Smooth muscle cell (in vitro differentiated cells): ENCODE results near the gene CST6. TPM values are rescaled to one million over a fixed set of nuclear protein-coding genes. Genes with fewer than 3 reads are reported as not detected.

Experiments
- DNase-seq: peaks from one replicate; lab custom pipeline; 2025; ENCODE audit not compliant: unreplicated experiment; lab: John Stamatoyannopoulos, UW
- H2AFZ ChIP-seq: fragments of 200-600 bp; sonication (generic); 2 replicates; pipeline ENCODE4 v1.6.0; 2016; ENCODE audit warnings: antibody characterized with exemption, low read depth, mild to moderate bottlenecking
- H3F3A ChIP-seq: fragments of 200-600 bp; sonication (generic); 2 replicates; pipeline ENCODE4 v1.6.0; 2017; ENCODE audit warnings: antibody characterized with exemption, low read depth
- H3K27ac ChIP-seq: fragments of 200-600 bp; sonication (generic); 2 replicates; pipeline ENCODE4 v1.5.1; 2016; ENCODE audit warnings: low read depth, mild to moderate bottlenecking
- H3K27me3 ChIP-seq: fragments of 200-600 bp; sonication (generic); 2 replicates; pipeline ENCODE4 v1.6.1; 2016; ENCODE audit warnings: low read depth, mild to moderate bottlenecking
- H3K36me3 ChIP-seq: fragments of 200-600 bp; sonication (generic); 2 replicates; pipeline ENCODE4 v1.5.1; 2016; ENCODE audit warnings: low read depth
- H3K4me1 ChIP-seq: fragments of 200-600 bp; sonication (generic); 2 replicates; pipeline ENCODE4 v1.5.1; 2016; ENCODE audit warnings: low read depth
- H3K4me2 ChIP-seq: fragments of 200-600 bp; sonication (generic); 2 replicates; pipeline ENCODE4 v1.6.0; 2016; ENCODE audit warnings: mild to moderate bottlenecking
- H3K4me3 ChIP-seq: fragments of 200-600 bp; sonication (generic); 2 replicates; pipeline ENCODE4 v1.5.1; 2016; ENCODE audit warnings: mild to moderate bottlenecking
- H3K79me2 ChIP-seq: fragments of 200-600 bp; sonication (generic); 2 replicates; pipeline ENCODE4 v1.6.0; 2016; ENCODE audit warnings: low read depth, mild to moderate bottlenecking
- H3K9ac ChIP-seq: fragments of 200-600 bp; sonication (generic); 2 replicates; pipeline ENCODE4 v1.6.0; 2016; ENCODE audit warnings: low read depth
- H3K9me3 ChIP-seq: fragments of 200-600 bp; sonication (generic); replicated peaks from 2 replicates; pipeline ENCODE4 v1.5.1; 2016; ENCODE audit warnings: low read depth
- H4K20me1 ChIP-seq: fragments of 200-600 bp; sonication (generic); 2 replicates; pipeline ENCODE4 v1.6.0; 2016; ENCODE audit warnings: low read depth
- WGBS: methylation state at CpG from one replicate; pipeline ENCODE4 v1.1.7; 2016; ENCODE audit warnings: low lambda C conversion rate; 5-methylcytosine and 5-hydroxymethylcytosine counted together
- polyA plus RNA-seq: library from polyadenylated mRNA; unstranded; fragments of >200 nt; fragmentation: Nextera tagmentation; extraction: Ambion mirVana; gene quantifications from 2 replicates; pipeline ENCODE4 v1.2.1, GENCODE V29; 2016
- total RNA-seq: library from RNA; depleted of rRNA; stranded (reverse); fragments of >200 nt; gene quantifications from 2 replicates; pipeline ENCODE4 v1.2.3, GENCODE V29; 2014
- TF ChIP-seq, protein P1 (sequence below): fragments of 200-600 bp; sonication (generic); IDR thresholded peaks from 2 replicates; pipeline ENCODE4 v1.5.1; 2017; ENCODE audit warnings: borderline replicate concordance, mild to moderate bottlenecking, antibody characterized with exemption; ENCODE audit not compliant: insufficient read depth, poor library complexity, severe bottlenecking

CST6 gene
- total and polyA plus RNA-seq, 2 experiments from 2014 or later, result 37.6 to 97.0 TPM

DNA sequence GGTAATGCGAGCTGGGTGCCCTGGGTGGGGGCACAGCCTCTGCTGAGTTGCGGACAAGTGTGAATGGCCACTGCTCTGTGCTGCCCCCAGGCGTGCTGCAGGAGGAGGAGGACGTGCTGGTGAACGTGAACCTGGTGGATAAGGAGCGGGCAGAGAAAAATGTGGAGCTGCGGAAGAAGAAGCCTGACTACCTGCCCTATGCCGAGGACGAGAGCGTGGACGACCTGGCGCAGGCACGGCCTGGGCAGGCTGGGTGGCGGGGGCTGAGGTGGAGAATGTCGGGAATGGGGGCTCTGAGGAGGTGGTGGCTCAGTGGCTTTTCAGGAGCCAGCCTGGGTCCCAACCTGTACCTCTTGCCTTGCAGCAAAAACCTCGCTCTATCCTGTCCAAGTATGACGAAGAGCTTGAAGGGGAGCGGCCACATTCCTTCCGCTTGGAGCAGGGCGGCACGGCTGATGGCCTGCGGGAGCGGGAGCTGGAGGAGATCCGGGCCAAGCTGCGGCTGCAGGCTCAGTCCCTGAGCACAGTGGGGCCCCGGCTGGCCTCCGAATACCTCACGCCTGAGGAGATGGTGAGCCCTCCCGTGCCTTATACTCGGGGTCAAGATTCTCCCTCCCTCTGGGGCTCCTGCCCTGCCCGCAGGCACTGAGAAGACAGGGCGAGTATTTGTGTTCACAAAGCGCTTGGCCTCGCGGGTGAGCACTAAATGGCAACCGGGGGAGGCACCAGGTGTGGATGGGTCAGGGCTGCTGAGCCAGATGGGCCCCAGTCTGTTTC lies 45.6 kb upstream of the CST6 start:
- peaks cover 12% of the 10 kb centered on the region for H3K4me1 ChIP-seq
- no peak for DNase-seq
- H3K27me3 ChIP-seq, result no peaks in the 10 kb centered on the region
- H2AFZ ChIP-seq, result no peak overlapping the region
- no peak overlapping the region for H3K4me3 ChIP-seq
- H3K9ac ChIP-seq, result no peak overlapping the region
- no peak overlapping the region for H3K27ac ChIP-seq
- 97% methylated on average over 32 of the region's 36 CpGs for WGBS
- peaks cover 26% of the 10 kb centered on the region for H3K79me2 ChIP-seq
- no peaks in the 10 kb centered on the region for H3K36me3 ChIP-seq
- TF ChIP-seq, protein P1, sequence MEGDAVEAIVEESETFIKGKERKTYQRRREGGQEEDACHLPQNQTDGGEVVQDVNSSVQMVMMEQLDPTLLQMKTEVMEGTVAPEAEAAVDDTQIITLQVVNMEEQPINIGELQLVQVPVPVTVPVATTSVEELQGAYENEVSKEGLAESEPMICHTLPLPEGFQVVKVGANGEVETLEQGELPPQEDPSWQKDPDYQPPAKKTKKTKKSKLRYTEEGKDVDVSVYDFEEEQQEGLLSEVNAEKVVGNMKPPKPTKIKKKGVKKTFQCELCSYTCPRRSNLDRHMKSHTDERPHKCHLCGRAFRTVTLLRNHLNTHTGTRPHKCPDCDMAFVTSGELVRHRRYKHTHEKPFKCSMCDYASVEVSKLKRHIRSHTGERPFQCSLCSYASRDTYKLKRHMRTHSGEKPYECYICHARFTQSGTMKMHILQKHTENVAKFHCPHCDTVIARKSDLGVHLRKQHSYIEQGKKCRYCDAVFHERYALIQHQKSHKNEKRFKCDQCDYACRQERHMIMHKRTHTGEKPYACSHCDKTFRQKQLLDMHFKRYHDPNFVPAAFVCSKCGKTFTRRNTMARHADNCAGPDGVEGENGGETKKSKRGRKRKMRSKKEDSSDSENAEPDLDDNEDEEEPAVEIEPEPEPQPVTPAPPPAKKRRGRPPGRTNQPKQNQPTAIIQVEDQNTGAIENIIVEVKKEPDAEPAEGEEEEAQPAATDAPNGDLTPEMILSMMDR, result no peak
- no peak overlapping the region for H3K4me2 ChIP-seq
- peaks cover 7% of the 10 kb centered on the region for H4K20me1 ChIP-seq
- H3F3A ChIP-seq, result no peaks in the 10 kb centered on the region
- no peaks in the 10 kb centered on the region for H3K9me3 ChIP-seq

DNA sequence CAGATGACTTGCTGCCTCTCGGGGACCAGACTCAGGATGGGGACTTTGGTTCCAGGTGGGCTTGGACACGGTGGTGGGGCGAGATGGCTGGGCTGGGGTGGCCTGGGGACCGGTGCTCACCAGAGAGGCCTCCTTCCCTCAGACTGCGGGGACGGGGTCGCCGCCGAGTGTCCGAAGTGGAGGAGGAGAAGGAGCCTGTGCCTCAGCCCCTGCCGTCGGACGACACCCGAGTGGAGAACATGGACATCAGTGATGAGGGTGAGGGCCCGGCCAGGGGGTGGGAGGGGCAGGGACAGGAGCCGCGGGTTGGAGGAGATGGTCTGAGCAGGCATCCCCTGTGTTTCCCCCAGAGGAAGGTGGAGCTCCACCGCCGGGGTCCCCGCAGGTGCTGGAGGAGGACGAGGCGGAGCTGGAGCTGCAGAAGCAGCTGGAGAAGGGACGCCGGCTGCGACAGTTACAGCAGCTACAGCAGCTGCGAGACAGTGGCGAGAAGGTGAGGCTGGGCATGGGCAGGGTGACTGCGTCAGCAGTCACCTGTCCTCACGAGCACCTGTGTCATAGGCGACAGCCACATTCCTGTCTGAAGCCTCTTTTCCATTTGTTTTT lies 44.4 kb upstream of the CST6 start:
- Histone ChIP-seq H3K27ac (no peak overlapping the region), H3K9ac (no peak overlapping the region), H3K27me3 (no peaks in the 10 kb centered on the region), H3F3A (no peaks in the 10 kb centered on the region), H3K4me2 (no peak overlapping the region), H3K79me2 (peaks cover 18% of the 10 kb centered on the region), H3K36me3 (no peaks in the 10 kb centered on the region), H3K4me1 (peaks cover 9% of the 10 kb centered on the region), H4K20me1 (peaks cover 4% of the 10 kb centered on the region), H3K4me3 (no peak overlapping the region), H2AFZ (no peak overlapping the region), H3K9me3 (no peaks in the 10 kb centered on the region)
- DNase-seq, result no peak
- TF ChIP-seq, protein P1, result no peak
- over 99% methylated on average over 30 of the region's 30 CpGs for WGBS

DNA sequence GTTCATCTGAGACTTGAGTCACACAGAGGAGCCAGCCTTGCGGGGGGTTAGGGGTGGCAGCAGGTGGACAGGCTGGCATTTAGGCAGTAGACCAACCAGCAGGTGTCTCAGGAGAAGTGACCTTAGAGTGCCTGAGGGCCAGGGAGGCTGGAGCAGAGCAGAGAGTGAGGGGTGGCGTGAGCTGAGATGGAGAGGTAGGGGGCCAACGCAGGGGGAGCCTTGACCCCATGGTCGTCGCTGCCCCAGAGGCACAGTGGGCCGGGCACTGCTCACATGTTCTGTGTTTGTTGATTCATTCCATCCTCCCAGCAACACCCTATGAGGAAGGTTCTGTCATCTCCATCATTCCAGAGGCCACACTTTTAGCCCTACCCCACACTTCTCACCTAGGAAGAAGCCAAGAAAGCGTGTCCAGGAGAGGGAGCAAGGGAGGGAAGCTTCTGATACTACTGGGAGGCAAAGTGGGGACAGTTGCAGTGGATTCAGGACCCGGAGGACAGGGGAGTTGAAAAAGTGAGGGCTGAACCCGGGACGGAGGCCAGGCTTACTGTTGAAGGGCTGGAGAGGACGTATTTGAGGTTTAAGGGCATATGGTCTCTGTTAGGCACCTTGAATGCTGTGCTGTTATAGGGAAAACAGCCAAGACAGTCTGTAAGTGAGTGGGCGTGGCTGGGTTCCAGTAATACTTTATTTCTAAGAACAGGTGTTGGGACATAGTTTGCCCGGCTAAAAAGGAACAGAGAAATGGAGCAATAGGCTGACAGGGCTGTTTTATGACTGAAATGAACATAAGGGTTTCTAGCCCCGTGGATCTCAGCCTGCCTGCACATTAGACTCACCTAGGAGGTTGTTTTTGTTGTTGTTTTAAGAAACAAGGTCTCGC lies 43.0 kb upstream of the CST6 start:
- Histone ChIP-seq H3K79me2 (peaks cover 4% of the 10 kb centered on the region), H3K36me3 (no peaks in the 10 kb centered on the region)

More for the DNA sequence above, 43.0 kb upstream of the CST6 start:
- H3K4me1 ChIP-seq, result no peaks in the 10 kb centered on the region
- TF ChIP-seq, protein P1, result no peak
- DNase-seq, result no peak
- no peak overlapping the region for H3K4me2 ChIP-seq
- H3F3A ChIP-seq, result no peaks in the 10 kb centered on the region
- H3K4me3 ChIP-seq, result no peak overlapping the region
- H4K20me1 ChIP-seq, result no peaks in the 10 kb centered on the region
- 96% methylated on average over 15 of the region's 15 CpGs for WGBS
- no peaks in the 10 kb centered on the region for H3K9me3 ChIP-seq
- H2AFZ ChIP-seq, result no peak overlapping the region
- H3K27me3 ChIP-seq, result no peaks in the 10 kb centered on the region
- no peak overlapping the region for H3K9ac ChIP-seq
- no peak overlapping the region for H3K27ac ChIP-seq
